ENCODE measurements around the gene TMEM204.

Gene TMEM204

GRCh38 chr16:1563786-1564185, 30.3 kb downstream of the TMEM204 start:
- in situ Hi-C loops (cut with MboI; ENCODE audit: low pct_unique_long_range_greater_than_20kb, low sequenced_read_pairs, unreplicated experiment): no loop called here
- TF ChIP-seq CTCF (IDR thresholded peaks at IDR 0.05; ENCODE audit: extremely low read depth, insufficient read depth, missing control alignments): no peak
- DNase-seq (ENCODE audit: low spot score): no peak

GRCh38 chr16:1564325-1564724, 30.9 kb downstream of the TMEM204 start:
- peak; percentile 46 for DNase-seq (ENCODE audit: low spot score)
- TF ChIP-seq CTCF (IDR thresholded peaks at IDR 0.05; ENCODE audit: extremely low read depth, insufficient read depth, missing control alignments): peak; percentile 32
- in situ Hi-C loops (cut with MboI; ENCODE audit: low pct_unique_long_range_greater_than_20kb, low sequenced_read_pairs, unreplicated experiment): no loop called here

- no peak for TF ChIP-seq CTCF (IDR thresholded peaks at IDR 0.05; ENCODE audit: extremely low read depth, insufficient read depth, missing control alignments)
- in situ Hi-C loops (cut with MboI; ENCODE audit: low pct_unique_long_range_greater_than_20kb, low sequenced_read_pairs, unreplicated experiment): no loop called here
- DNase-seq (ENCODE audit: low spot score): no peak
Observed at GRCh38 chr16:1565083-1565805, 31.8 kb downstream of the TMEM204 start.

- no peak for DNase-seq (ENCODE audit: low spot score)
- no peak for TF ChIP-seq CTCF (IDR thresholded peaks at IDR 0.05; ENCODE audit: extremely low read depth, insufficient read depth, missing control alignments)
- in situ Hi-C loops (cut with MboI; ENCODE audit: low pct_unique_long_range_greater_than_20kb, low sequenced_read_pairs, unreplicated experiment): no loop called here
Observed at GRCh38 chr16:1567988-1568387, 34.5 kb downstream of the TMEM204 start.

GRCh38 chr16:1571012-1571671, 37.7 kb downstream of the TMEM204 start:
- in situ Hi-C loops (cut with MboI; ENCODE audit: low pct_unique_long_range_greater_than_20kb, low sequenced_read_pairs, unreplicated experiment): no loop called here
- no peak for DNase-seq (ENCODE audit: low spot score)
- no peak for TF ChIP-seq CTCF (IDR thresholded peaks at IDR 0.05; ENCODE audit: extremely low read depth, insufficient read depth, missing control alignments)

GRCh38 chr16:1572673-1573072, 39.2 kb downstream of the TMEM204 start:
- in situ Hi-C loops (cut with MboI; ENCODE audit: low pct_unique_long_range_greater_than_20kb, low sequenced_read_pairs, unreplicated experiment): no loop called here
- no peak for DNase-seq (ENCODE audit: low spot score)
- TF ChIP-seq CTCF (IDR thresholded peaks at IDR 0.05; ENCODE audit: extremely low read depth, insufficient read depth, missing control alignments): no peak

Data from GM13977 (cell line).